ENCODE data around the gene SHANK1.
A peak's percentile ranks its signal among the peaks of the same experiment; 100 is the strongest.

Gene SHANK1

GRCh38 chr19:50679177-50680125 lies 40.2 kb downstream of the SHANK1 start:
- peak; percentile 25 for DNase-seq

GRCh38 chr19:50678323-50678722 lies 41.3 kb downstream of the SHANK1 start:
- DNase-seq = no peak

- DNase-seq = no peak
Observed at GRCh38 chr19:50677636-50678035, 42.0 kb downstream of the SHANK1 start.

DNA sequence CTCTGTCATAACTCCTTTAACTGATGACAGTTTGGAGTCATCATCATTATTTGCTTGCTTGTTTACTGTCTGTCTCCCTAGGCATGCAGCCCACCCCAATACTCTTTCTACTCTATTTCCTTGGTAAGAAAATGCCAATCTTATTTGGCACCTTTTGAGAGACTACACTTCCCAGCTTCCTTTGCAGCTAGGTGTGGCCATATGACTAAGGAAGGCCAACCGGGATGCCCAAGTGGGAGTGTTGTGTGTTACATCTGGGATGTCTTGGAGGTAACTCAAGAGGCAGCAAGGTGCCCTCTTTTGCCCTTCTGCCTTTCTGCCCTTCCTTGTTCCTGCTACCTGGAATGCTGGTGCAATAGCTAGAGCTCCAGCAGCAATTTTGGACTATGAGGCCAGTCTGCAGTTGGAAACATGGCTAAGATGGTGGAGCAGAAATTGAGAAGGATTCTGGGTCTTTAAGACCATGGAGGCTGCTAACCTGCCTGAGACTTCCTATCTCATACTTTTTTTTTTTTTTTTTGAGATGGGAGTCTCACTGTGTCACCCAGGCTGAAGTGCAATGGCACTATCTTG lies 42.9 kb downstream of the SHANK1 start:
- DNase-seq = no peak

DNA sequence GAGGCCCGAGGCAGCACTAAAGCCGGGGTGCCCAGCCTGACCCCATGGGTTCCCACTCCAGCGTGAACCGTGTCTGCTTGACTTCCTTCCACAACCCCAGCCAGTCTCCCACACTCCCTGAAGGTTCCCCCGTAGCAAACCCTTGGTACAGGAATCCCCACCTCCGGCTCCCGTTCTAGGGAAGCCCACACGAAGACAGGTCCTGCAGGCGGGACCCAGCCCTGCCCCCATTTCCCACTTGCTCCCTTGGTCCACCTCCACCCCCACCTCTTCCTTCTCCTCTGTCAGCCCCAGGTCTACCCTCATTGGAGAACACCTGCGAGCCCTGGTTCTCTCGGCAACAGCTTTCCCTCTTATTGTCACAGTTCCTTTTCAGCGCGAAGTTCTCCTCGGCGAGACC lies 46.5 kb downstream of the SHANK1 start:
- DNase-seq = no peak

DNA sequence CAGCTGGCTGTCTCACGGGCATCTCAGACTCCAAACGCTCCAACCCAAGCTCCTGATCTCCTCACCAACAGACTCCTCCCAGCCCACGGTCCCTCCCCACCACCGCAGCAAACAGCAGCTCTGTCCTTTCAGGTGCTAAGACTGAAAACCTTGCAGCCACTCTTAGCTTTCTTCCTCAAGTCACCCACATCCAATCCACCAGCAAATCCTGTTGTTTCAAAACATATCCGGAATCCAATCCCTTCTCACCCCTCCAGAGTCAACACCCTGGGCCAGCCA lies 49.6 kb downstream of the SHANK1 start:
- no peak for DNase-seq

GRCh38 chr19:50669302-50670101 lies 50.1 kb downstream of the SHANK1 start:
- no peak for DNase-seq

DNA sequence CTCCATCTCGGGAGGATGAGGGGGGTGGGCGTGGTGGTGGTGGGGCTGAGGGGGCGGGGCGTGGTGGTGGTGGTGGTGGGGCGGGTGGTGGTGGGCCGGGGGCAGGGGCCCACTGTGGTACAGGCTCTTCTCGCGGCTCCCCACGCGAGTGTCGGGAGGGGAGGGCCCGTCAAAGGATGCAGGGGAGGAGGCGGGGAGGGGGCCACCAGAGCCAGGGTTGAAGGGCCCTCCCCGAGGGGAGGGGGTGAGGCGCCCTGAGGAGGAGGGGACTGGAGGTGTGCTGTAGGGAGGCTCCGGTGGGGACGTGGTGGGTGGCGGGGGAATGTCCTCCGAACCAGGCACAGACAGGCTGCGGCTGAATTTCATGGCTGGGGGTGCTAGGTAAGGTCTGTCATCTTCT lies 50.7 kb downstream of the SHANK1 start:
- no peak for DNase-seq

DNA sequence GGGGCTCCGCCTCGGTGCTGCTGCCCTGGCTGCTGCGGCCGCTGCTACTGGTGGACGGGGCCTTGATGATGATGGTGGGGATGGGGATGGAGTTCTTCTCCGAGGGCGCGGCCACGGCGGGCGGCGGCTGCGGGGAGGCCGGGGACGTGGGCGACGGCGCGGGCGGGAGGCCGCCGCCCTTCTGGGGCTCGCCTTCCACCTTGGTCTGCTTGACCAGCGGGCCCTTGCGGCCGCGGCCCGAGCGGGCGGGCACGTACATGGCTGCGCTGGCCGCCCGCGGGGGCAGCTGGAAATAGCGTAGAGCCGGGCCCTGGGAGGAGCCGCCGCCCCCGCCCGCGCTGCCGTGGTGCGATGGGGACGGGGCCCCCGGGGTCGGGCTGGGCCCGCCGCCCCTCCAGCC lies 51.2 kb downstream of the SHANK1 start:
- no peak for DNase-seq

- DNase-seq = no peak
Observed at GRCh38 chr19:50667759-50668231, 51.8 kb downstream of the SHANK1 start.

DNA sequence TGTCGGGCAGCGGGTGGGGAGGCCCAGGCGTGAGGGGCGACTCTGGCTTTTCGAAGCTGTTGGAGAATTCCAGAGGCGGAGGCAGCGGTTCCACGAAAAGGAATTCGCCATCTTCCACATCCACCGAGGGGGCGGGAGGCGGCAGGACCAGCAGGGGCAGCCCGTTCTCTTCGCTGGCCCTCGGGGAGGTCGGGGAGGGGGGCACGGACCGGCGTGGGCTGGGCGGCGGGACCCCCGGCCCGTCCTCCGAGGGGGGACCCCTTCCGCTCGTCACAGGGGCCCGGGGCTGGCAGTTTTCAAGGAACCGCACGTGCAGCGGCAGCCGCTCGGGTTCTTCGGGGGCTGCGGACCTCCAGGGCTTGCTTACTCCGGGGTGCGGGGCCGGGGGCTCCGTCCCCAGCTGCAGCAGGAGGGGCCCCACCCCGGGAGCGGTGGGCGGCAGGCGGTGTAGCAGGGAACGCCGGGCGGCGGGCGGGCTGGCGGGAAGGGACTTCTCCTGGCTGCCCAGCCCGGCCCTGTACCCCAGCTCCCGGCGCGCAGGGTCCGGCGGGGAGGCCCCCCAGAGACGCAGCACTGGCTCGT lies 52.3 kb downstream of the SHANK1 start:
- no peak for DNase-seq

DNA sequence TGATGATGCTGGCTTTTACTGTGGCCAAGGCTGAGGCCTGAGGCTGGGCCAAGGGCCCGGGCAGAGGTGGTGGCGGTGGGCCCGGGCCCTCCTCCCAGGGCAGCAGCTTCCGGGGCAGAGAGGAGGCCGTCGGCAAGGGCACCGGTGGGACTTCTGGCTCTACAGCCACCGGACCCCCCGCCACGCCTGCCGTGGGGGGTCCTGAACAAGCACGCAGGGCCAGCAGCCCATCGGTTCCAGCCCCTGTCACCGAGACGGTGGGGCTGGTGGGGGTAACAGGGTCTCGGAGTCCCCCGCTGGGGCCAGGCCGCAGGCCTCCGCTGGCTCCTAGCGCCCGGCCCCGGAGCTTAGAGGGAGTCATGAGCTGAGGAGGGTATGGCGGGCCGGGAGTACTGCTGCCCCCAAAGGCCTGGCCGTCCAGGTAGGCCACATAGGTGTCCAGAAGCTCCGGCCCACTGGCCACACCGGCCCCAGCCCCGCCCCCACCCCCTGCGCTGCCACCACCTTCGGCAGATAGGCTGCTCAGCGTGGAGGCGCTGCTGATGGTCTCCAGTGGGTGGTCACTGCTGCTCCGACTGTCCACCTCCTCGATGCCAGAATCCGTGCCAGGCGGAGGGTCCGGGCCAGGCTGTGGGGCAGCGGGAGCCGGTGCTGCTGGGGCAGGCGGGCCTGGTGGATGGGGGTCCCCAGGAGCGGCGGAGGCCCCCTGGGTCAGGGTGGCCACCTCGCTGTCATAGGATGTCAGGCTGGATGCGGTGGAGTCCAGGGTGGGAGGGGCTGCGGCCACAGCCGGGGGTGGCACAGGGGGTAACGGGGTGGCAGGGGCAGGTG lies 53.0 kb downstream of the SHANK1 start:
- DNase-seq = no peak

GRCh38 chr19:50664204-50664603 lies 55.4 kb downstream of the SHANK1 start:
- DNase-seq = no peak

GRCh38 chr19:50663482-50663790 lies 56.2 kb downstream of the SHANK1 start:
- DNase-seq = no peak

GRCh38 chr19:50662651-50663481 lies 56.7 kb downstream of the SHANK1 start:
- no peak for DNase-seq

- no peak for DNase-seq
Observed at GRCh38 chr19:50661766-50662650, 57.6 kb downstream of the SHANK1 start.

GRCh38 chr19:50661023-50661422 lies 58.6 kb downstream of the SHANK1 start:
- no peak for DNase-seq

- no peak for DNase-seq
Observed at GRCh38 chr19:50660088-50660366, 59.6 kb downstream of the SHANK1 start.

- DNase-seq = no peak
Observed at GRCh38 chr19:50659318-50660087, 60.1 kb downstream of the SHANK1 start.

All from kidney glomerular epithelial cell (primary cell).